Endothelial cell (in vitro differentiated cells): ENCODE measurements around the gene DIO3. TPM values are rescaled to one million over a fixed set of nuclear protein-coding genes. Genes with fewer than 3 reads are reported as not detected.

ENCODE experiments used
- DNase-seq: peaks from one replicate; pipeline ENCODE4 v3.0.0; 2021; ENCODE audit warnings: low spot score
- H3K27ac Mint-ChIP-seq: one replicate; pipeline ENCODE4 v1.8.0; 2021; ENCODE audit warnings: mixed read lengths, inconsistent platforms; ENCODE audit not compliant: unreplicated experiment
- H3K27me3 Mint-ChIP-seq: one replicate; pipeline ENCODE4 v1.8.0; 2021; ENCODE audit warnings: mild to moderate bottlenecking, moderate library complexity, mixed read lengths, inconsistent platforms; ENCODE audit not compliant: unreplicated experiment
- H3K36me3 Mint-ChIP-seq: one replicate; pipeline ENCODE4 v1.8.0; 2021; ENCODE audit warnings: mild to moderate bottlenecking, low read depth, mixed read lengths, inconsistent platforms; ENCODE audit not compliant: unreplicated experiment
- H3K4me1 Mint-ChIP-seq: one replicate; pipeline ENCODE4 v1.8.0; 2021; ENCODE audit warnings: mild to moderate bottlenecking, mixed read lengths, inconsistent platforms; ENCODE audit not compliant: unreplicated experiment
- H3K4me3 Mint-ChIP-seq: one replicate; pipeline ENCODE4 v1.8.0; 2021; ENCODE audit warnings: mild to moderate bottlenecking, mixed read lengths, inconsistent platforms; ENCODE audit not compliant: unreplicated experiment
- H3K9me3 Mint-ChIP-seq: one replicate; pipeline ENCODE4 v1.8.0; 2021; ENCODE audit warnings: mixed read lengths, inconsistent platforms; ENCODE audit not compliant: unreplicated experiment
- CTCF ChIP-seq: fragments of 200-600 bp; sonication (generic); IDR thresholded peaks from one replicate; pipeline ENCODE4 v1.5.0; 2021; ENCODE audit warnings: antibody characterized with exemption; ENCODE audit not compliant: unreplicated experiment
- total RNA-seq: library from RNA; stranded (reverse); fragmentation: NEBNext Ultra II Directional; extraction: Animal tissue kit (Norgen Biotek cat#: 25700); gene quantifications from one replicate; pipeline ENCODE4 v1.2.1, GENCODE V29; 2021; ENCODE audit not compliant: unreplicated experiment

Gene DIO3
- total RNA-seq, 1 donor from 2014 or later: 6.1 TPM

GRCh38 chr14:101593411-101594238, 32.3 kb downstream of the DIO3 start:
- H3K4me3 Mint-ChIP-seq: no peak overlapping the region
- H3K27me3 Mint-ChIP-seq: peaks cover 22% of the 10 kb centered on the region
- peaks cover 20% of the 10 kb centered on the region for H3K36me3 Mint-ChIP-seq
- DNase-seq: no peak
- TF ChIP-seq CTCF: no peak
- peaks cover 5% of the 10 kb centered on the region for H3K9me3 Mint-ChIP-seq
- H3K27ac Mint-ChIP-seq: no peak overlapping the region
- peaks cover 29% of the 10 kb centered on the region for H3K4me1 Mint-ChIP-seq

GRCh38 chr14:101594511-101595148, 33.3 kb downstream of the DIO3 start:
- Mint-ChIP-seq H3K9me3 (peaks cover 5% of the 10 kb centered on the region), H3K27ac (no peak overlapping the region), H3K27me3 (peaks cover 20% of the 10 kb centered on the region), H3K4me1 (peaks cover 20% of the 10 kb centered on the region), H3K36me3 (peaks cover 20% of the 10 kb centered on the region), H3K4me3 (no peak overlapping the region)
- TF ChIP-seq CTCF: no peak
- no peak for DNase-seq

- no peak for TF ChIP-seq CTCF
Measured at GRCh38 chr14:101595349-101595748, 34.1 kb downstream of the DIO3 start.

GRCh38 chr14:101595887-101596721, 34.8 kb downstream of the DIO3 start:
- peaks cover 20% of the 10 kb centered on the region for H3K36me3 Mint-ChIP-seq
- peak overlapping the region; percentile 51 for H3K4me3 Mint-ChIP-seq
- no peak for TF ChIP-seq CTCF
- H3K27ac Mint-ChIP-seq: peak overlapping the region; percentile 89
- H3K9me3 Mint-ChIP-seq: peaks cover 5% of the 10 kb centered on the region
- DNase-seq: no peak
- peaks cover 12% of the 10 kb centered on the region for H3K27me3 Mint-ChIP-seq
- peaks cover 20% of the 10 kb centered on the region for H3K4me1 Mint-ChIP-seq

More at GRCh38 chr14:101595349-101595748, 34.1 kb downstream of the DIO3 start:
- Mint-ChIP-seq H3K27ac (no peak overlapping the region), H3K4me1 (peaks cover 20% of the 10 kb centered on the region), H3K9me3 (peaks cover 5% of the 10 kb centered on the region), H3K27me3 (peaks cover 17% of the 10 kb centered on the region), H3K4me3 (no peak overlapping the region), H3K36me3 (peaks cover 20% of the 10 kb centered on the region)
- DNase-seq: no peak
